Jurkat, Clone E6-1 (cell line): ENCODE results near the gene GYS1. TPM values are rescaled to one million over a fixed set of nuclear protein-coding genes. Genes with fewer than 3 reads are reported as not detected.
"Not testable (repeated sequence)": the region's sequence is repeated elsewhere in the genome, so short reads cannot be mapped to it uniquely, and the experiment has no call there.

Experiments used
- DNase-seq: peaks from one replicate; pipeline ENCODE4 v3.0.0-alpha.2; 2011; ENCODE audit warnings: low read depth, low spot score
- H3K4me3 ChIP-seq: 2 replicates; pipeline ENCODE4 v1.5.1; 2011; ENCODE audit warnings: mild to moderate bottlenecking, low read length, control low read depth, moderate library complexity
- polyA plus RNA-seq: library from polyadenylated mRNA; unstranded; fragments of >200 nt; gene quantifications from one replicate; pipeline ENCODE4 v1.2.1, GENCODE V29; 2012; ENCODE audit warnings: missing spikeins; ENCODE audit not compliant: insufficient read length, insufficient read depth

GYS1 gene
- 41.6 TPM for polyA plus RNA-seq

GRCh38 chr19:48993175-48994034 is at the start of gene GYS1, which contains the start of gene RUVBL2:
Gene GYS1 (minus strand): TSS chr19:48993309. CDS start chr19:48993112, 197 bp downstream.
Gene RUVBL2 (plus strand): TSS chr19:48993887. CDS start chr19:48993912, 25 bp downstream.
- H3K4me3 ChIP-seq, result peak within 1 kb of the TSS; percentile 72
- peak; percentile 99 for DNase-seq

GRCh38 chr19:49042666-49043065 is 49.6 kb upstream of the GYS1 start:
- not testable (repeated sequence) for DNase-seq, H3K4me3 ChIP-seq

- DNase-seq, result no peak
- H3K4me3 ChIP-seq, result no peak overlapping the region
Measured at GRCh38 chr19:49042177-49042576, 49.1 kb upstream of the GYS1 start.

GRCh38 chr19:49039736-49040135 is 46.6 kb upstream of the GYS1 start:
- DNase-seq, H3K4me3 ChIP-seq: not testable (repeated sequence)

GRCh38 chr19:49038557-49039276 is 45.6 kb upstream of the GYS1 start:
- DNase-seq, H3K4me3 ChIP-seq: not testable (repeated sequence)

GRCh38 chr19:49038111-49038510 is 45.0 kb upstream of the GYS1 start:
- DNase-seq, H3K4me3 ChIP-seq: not testable (repeated sequence)

GRCh38 chr19:49036815-49037214 is 43.7 kb upstream of the GYS1 start, which contains the start of gene CGB1:
Gene CGB1 (minus strand): TSS chr19:49036895. CDS start chr19:49036711, 184 bp downstream.
- not testable (repeated sequence) for DNase-seq

GRCh38 chr19:49031642-49032301 is 38.7 kb upstream of the GYS1 start, which contains the start of gene CGB2:
Gene CGB2 (plus strand): TSS chr19:49031890. CDS start chr19:49032096, 206 bp downstream.
- H3K4me3 ChIP-seq, DNase-seq: not testable (repeated sequence)

More at GRCh38 chr19:49036815-49037214, 43.7 kb upstream of the GYS1 start, which contains the start of gene CGB1:
- not testable (repeated sequence) for H3K4me3 ChIP-seq

GRCh38 chr19:49030323-49030722 is 37.2 kb upstream of the GYS1 start:
- not testable (repeated sequence) for H3K4me3 ChIP-seq, DNase-seq

GRCh38 chr19:49029749-49030148 is 36.6 kb upstream of the GYS1 start:
- not testable (repeated sequence) for DNase-seq

GRCh38 chr19:49028686-49029085 is 35.6 kb upstream of the GYS1 start:
- not testable (repeated sequence) for H3K4me3 ChIP-seq

More at GRCh38 chr19:49029749-49030148, 36.6 kb upstream of the GYS1 start:
- not testable (repeated sequence) for H3K4me3 ChIP-seq

GRCh38 chr19:49025599-49025998 is 32.5 kb upstream of the GYS1 start:
- not testable (repeated sequence) for H3K4me3 ChIP-seq, DNase-seq

More at GRCh38 chr19:49028686-49029085, 35.6 kb upstream of the GYS1 start:
- not testable (repeated sequence) for DNase-seq

- not testable (repeated sequence) for DNase-seq, H3K4me3 ChIP-seq
Measured at GRCh38 chr19:49025088-49025487, 32.0 kb upstream of the GYS1 start.

- not testable (repeated sequence) for H3K4me3 ChIP-seq, DNase-seq
Measured at GRCh38 chr19:49024233-49024632, 31.1 kb upstream of the GYS1 start, which contains the start of gene CGB3. Gene CGB3 (minus strand): TSS chr19:49024333. CDS start chr19:49023971, 362 bp downstream.

GRCh38 chr19:49022116-49022515 is 29.0 kb upstream of the GYS1 start:
- H3K4me3 ChIP-seq, result no peak overlapping the region
- no peak for DNase-seq

GRCh38 chr19:49020931-49021895 is 28.1 kb upstream of the GYS1 start:
- no peak overlapping the region for H3K4me3 ChIP-seq
- DNase-seq, result no peak

- H3K4me3 ChIP-seq, result no peak overlapping the region
- no peak for DNase-seq
Measured at GRCh38 chr19:49020342-49020741, 27.2 kb upstream of the GYS1 start.
